ENCODE data around the gene FBXO44.

The FBXO44 gene

DNA sequence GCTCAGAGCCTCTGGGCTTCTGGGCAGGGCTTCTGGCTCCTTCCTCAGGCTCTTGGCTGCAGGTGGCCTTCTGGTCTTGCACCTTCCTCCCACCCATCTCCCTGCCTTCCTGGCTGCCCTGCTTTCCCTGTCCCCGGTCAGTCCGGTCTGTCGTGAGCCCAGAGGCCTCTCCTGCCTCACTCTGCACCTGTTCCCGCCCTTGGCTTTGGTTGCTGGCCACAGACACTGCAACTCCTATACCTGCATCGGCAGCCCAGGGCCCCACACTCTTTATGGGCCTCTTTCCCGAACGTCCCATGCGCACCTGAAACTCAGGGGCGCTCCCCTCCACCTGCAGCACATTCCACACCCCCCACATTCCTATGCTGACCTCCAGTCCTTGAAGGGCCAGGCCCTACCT, 8.4 kb upstream of the FBXO44 start:
- H3K4ac ChIP-seq (ENCODE audit: low read depth, low read length), result no peak overlapping the region
- H3K4me1 ChIP-seq (ENCODE audit: control insufficient read depth, low read depth, low read length), result no peaks in the 10 kb centered on the region
- H3K4me3 ChIP-seq (ENCODE audit: low read length), result no peak overlapping the region
- no peak for DNase-seq
- H4K5ac ChIP-seq (ENCODE audit: low read length), result no peak overlapping the region
- H3K4me2 ChIP-seq (ENCODE audit: low read length), result no peak overlapping the region
- H3K56ac ChIP-seq (ENCODE audit: low read length), result no peak overlapping the region
- no peaks in the 10 kb centered on the region for H3K36me3 ChIP-seq (ENCODE audit: control insufficient read depth, insufficient read depth, low read length)
- H2BK15ac ChIP-seq (replicated peaks; ENCODE audit: low read depth), result no peak overlapping the region
- H4K8ac ChIP-seq (ENCODE audit: low read depth, low read length), result no peak overlapping the region
- H2BK120ac ChIP-seq (ENCODE audit: low read depth, low read length), result no peak overlapping the region
- H3K18ac ChIP-seq (ENCODE audit: low read length), result no peak overlapping the region
- no peak overlapping the region for H2AK5ac ChIP-seq (ENCODE audit: low read length)
- no peaks in the 10 kb centered on the region for H3K27me3 ChIP-seq (ENCODE audit: insufficient read depth, low read length, poor library complexity)
- no peak overlapping the region for H2BK5ac ChIP-seq (ENCODE audit: low read length)
- H3K9ac ChIP-seq (ENCODE audit: low read length), result no peak overlapping the region
- no peak overlapping the region for H3K27ac ChIP-seq (ENCODE audit: low read depth, low read length)
- no peaks in the 10 kb centered on the region for H3K79me1 ChIP-seq (ENCODE audit: low read length)
- H3K79me2 ChIP-seq (ENCODE audit: control insufficient read depth, insufficient read depth, low read length), result no peaks in the 10 kb centered on the region
- WGBS (ENCODE audit: extremely low coverage, insufficient coverage, low lambda C conversion rate), result no CpG with 5 or more reads among the region's 9 CpGs
- no peak overlapping the region for H3K23ac ChIP-seq (ENCODE audit: low read length)

DNA sequence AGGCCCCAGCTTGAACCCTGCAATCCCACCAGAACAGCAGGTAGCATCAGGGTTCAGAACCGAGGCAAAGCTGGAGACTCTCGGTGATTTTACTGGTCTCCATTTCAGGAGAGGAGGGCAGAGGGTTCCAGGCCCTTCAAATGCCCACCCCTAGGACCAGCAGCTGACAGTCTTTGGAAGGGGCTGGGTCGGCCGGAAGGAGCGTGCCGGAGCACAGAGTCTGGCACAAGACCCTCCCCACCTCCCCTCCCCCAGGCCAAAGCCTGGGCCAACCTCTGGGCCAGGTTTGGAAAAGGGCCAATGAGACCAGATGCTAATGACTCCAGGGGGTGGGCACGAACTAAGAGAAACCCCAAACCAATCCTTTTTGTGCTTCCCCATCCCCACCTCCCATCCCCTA, 7.3 kb upstream of the FBXO44 start:
- H3K18ac ChIP-seq (ENCODE audit: low read length), result no peak overlapping the region
- no peak overlapping the region for H3K56ac ChIP-seq (ENCODE audit: low read length)
- no peak overlapping the region for H2BK15ac ChIP-seq (replicated peaks; ENCODE audit: low read depth)
- DNase-seq, result no peak
- no peak overlapping the region for H3K27ac ChIP-seq (ENCODE audit: low read depth, low read length)
- H3K36me3 ChIP-seq (ENCODE audit: control insufficient read depth, insufficient read depth, low read length), result no peaks in the 10 kb centered on the region
- H2AK5ac ChIP-seq (ENCODE audit: low read length), result no peak overlapping the region
- no peak overlapping the region for H4K5ac ChIP-seq (ENCODE audit: low read length)
- no peaks in the 10 kb centered on the region for H3K27me3 ChIP-seq (ENCODE audit: insufficient read depth, low read length, poor library complexity)
- H3K23ac ChIP-seq (ENCODE audit: low read length), result no peak overlapping the region
- H3K79me1 ChIP-seq (ENCODE audit: low read length), result no peaks in the 10 kb centered on the region
- H3K4me1 ChIP-seq (ENCODE audit: control insufficient read depth, low read depth, low read length), result no peaks in the 10 kb centered on the region
- no peak overlapping the region for H3K4ac ChIP-seq (ENCODE audit: low read depth, low read length)
- WGBS (ENCODE audit: extremely low coverage, insufficient coverage, low lambda C conversion rate), result no CpG with 5 or more reads among the region's 7 CpGs
- no peak overlapping the region for H4K8ac ChIP-seq (ENCODE audit: low read depth, low read length)
- no peak overlapping the region for H2BK120ac ChIP-seq (ENCODE audit: low read depth, low read length)
- no peak overlapping the region for H2BK5ac ChIP-seq (ENCODE audit: low read length)
- H3K79me2 ChIP-seq (ENCODE audit: control insufficient read depth, insufficient read depth, low read length), result no peaks in the 10 kb centered on the region
- H3K4me2 ChIP-seq (ENCODE audit: low read length), result no peak overlapping the region
- no peak overlapping the region for H3K4me3 ChIP-seq (ENCODE audit: low read length)
- H3K9ac ChIP-seq (ENCODE audit: low read length), result no peak overlapping the region

DNA sequence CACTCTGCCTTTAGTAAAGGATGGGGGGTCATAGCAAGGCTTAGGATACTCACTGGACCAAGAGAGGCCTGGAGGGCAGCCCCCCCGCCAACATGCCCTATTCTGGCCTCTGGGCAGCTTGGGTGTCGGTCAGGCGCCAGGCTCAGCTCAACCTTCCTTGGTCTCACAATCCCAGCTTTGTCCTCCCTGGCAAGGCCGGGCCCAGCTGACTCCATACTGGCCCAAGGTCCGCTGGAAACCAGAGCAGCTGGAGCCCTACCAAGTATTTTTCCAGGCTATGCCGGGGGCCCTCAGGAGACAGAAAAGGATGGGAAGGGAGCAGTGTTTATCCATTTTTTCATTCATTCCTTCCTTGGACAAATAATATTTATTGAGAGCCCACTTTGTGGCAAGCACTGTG, 6.6 kb upstream of the FBXO44 start:
- Histone ChIP-seq H3K79me1 (ENCODE audit: low read length) (no peaks in the 10 kb centered on the region), H2BK5ac (ENCODE audit: low read length) (no peak overlapping the region), H3K4me1 (ENCODE audit: control insufficient read depth, low read depth, low read length) (no peaks in the 10 kb centered on the region), H3K4me3 (ENCODE audit: low read length) (no peak overlapping the region), H3K23ac (ENCODE audit: low read length) (no peak overlapping the region), H2BK120ac (ENCODE audit: low read depth, low read length) (no peak overlapping the region), H2BK15ac (replicated peaks; ENCODE audit: low read depth) (no peak overlapping the region), H3K9ac (ENCODE audit: low read length) (no peak overlapping the region), H4K8ac (ENCODE audit: low read depth, low read length) (no peak overlapping the region), H3K79me2 (ENCODE audit: control insufficient read depth, insufficient read depth, low read length) (no peaks in the 10 kb centered on the region), H4K5ac (ENCODE audit: low read length) (no peak overlapping the region), H3K36me3 (ENCODE audit: control insufficient read depth, insufficient read depth, low read length) (no peaks in the 10 kb centered on the region), H3K27me3 (ENCODE audit: insufficient read depth, low read length, poor library complexity) (no peaks in the 10 kb centered on the region), H3K4ac (ENCODE audit: low read depth, low read length) (no peak overlapping the region), H3K18ac (ENCODE audit: low read length) (no peak overlapping the region), H3K56ac (ENCODE audit: low read length) (no peak overlapping the region), H3K4me2 (ENCODE audit: low read length) (no peak overlapping the region), H2AK5ac (ENCODE audit: low read length) (no peak overlapping the region), H3K27ac (ENCODE audit: low read depth, low read length) (no peak overlapping the region)
- no peak for DNase-seq
- no CpG with 5 or more reads among the region's 6 CpGs for WGBS (ENCODE audit: extremely low coverage, insufficient coverage, low lambda C conversion rate)

DNA sequence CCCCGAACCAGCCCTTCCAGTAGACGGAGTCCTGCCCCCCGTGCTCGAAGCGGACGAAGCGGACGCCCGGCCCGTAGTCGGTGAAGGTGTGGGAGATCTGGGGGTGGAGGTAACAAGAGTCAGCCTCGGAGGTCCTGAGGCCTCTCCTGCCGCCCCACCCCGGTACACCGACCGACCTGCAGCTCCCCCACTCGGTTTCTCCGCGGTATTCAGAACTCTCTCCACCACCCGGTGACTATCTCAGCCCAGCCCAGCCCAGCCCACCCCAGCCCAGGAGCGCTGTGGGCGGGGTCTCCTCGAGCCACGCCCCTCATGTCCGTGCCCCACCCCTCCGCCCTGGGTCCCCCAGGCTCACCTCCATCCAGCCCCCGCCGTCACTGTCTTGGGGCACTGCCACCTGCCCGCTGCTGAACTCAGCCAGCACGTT, 5.9 kb upstream of the FBXO44 start:
- peak; percentile 48 for DNase-seq
- Histone ChIP-seq H4K5ac (ENCODE audit: low read length) (no peak overlapping the region), H3K36me3 (ENCODE audit: control insufficient read depth, insufficient read depth, low read length) (no peaks in the 10 kb centered on the region), H3K56ac (ENCODE audit: low read length) (peak overlapping the region; percentile 3), H2BK15ac (replicated peaks; ENCODE audit: low read depth) (no peak overlapping the region), H3K27ac (ENCODE audit: low read depth, low read length) (no peak overlapping the region), H3K4me2 (ENCODE audit: low read length) (peak overlapping the region; percentile 43), H3K79me2 (ENCODE audit: control insufficient read depth, insufficient read depth, low read length) (no peaks in the 10 kb centered on the region), H3K79me1 (ENCODE audit: low read length) (no peaks in the 10 kb centered on the region), H3K9ac (ENCODE audit: low read length) (peak overlapping the region; percentile 48), H3K27me3 (ENCODE audit: insufficient read depth, low read length, poor library complexity) (no peaks in the 10 kb centered on the region), H3K4ac (ENCODE audit: low read depth, low read length) (no peak overlapping the region), H3K18ac (ENCODE audit: low read length) (no peak overlapping the region), H2BK5ac (ENCODE audit: low read length) (no peak overlapping the region), H2AK5ac (ENCODE audit: low read length) (no peak overlapping the region), H3K23ac (ENCODE audit: low read length) (no peak overlapping the region), H4K8ac (ENCODE audit: low read depth, low read length) (no peak overlapping the region), H3K4me1 (ENCODE audit: control insufficient read depth, low read depth, low read length) (no peaks in the 10 kb centered on the region), H3K4me3 (ENCODE audit: low read length) (no peak overlapping the region), H2BK120ac (ENCODE audit: low read depth, low read length) (no peak overlapping the region)
- WGBS (ENCODE audit: extremely low coverage, insufficient coverage, low lambda C conversion rate), result no CpG with 5 or more reads among the region's 30 CpGs

DNA sequence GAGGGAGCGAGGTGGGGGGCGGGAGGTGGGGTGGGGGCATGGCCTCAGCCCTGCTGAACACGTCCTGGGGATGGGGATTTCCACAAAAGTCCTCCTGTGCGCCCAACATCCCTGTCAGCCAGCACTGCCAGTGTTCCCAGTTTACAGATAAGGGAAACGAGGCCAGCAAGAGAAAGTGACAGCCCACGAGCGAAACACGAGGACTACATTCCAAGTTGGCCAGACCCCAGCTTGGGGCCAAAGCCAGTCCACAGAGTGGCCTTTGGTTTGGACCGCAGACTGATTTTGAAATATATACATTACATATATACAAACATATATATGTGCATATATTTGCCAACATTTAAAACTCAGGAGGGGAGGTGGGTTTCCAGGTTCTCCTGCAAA, 5.4 kb upstream of the FBXO44 start:
- Histone ChIP-seq H2BK5ac (ENCODE audit: low read length) (no peak overlapping the region), H3K36me3 (ENCODE audit: control insufficient read depth, insufficient read depth, low read length) (no peaks in the 10 kb centered on the region), H3K4ac (ENCODE audit: low read depth, low read length) (no peak overlapping the region), H4K5ac (ENCODE audit: low read length) (no peak overlapping the region), H2AK5ac (ENCODE audit: low read length) (no peak overlapping the region), H4K8ac (ENCODE audit: low read depth, low read length) (no peak overlapping the region), H3K4me1 (ENCODE audit: control insufficient read depth, low read depth, low read length) (no peaks in the 10 kb centered on the region), H3K56ac (ENCODE audit: low read length) (no peak overlapping the region), H2BK120ac (ENCODE audit: low read depth, low read length) (no peak overlapping the region), H3K4me2 (ENCODE audit: low read length) (no peak overlapping the region), H3K27me3 (ENCODE audit: insufficient read depth, low read length, poor library complexity) (no peaks in the 10 kb centered on the region), H2BK15ac (replicated peaks; ENCODE audit: low read depth) (no peak overlapping the region), H3K23ac (ENCODE audit: low read length) (no peak overlapping the region), H3K27ac (ENCODE audit: low read depth, low read length) (no peak overlapping the region), H3K9ac (ENCODE audit: low read length) (no peak overlapping the region), H3K4me3 (ENCODE audit: low read length) (no peak overlapping the region), H3K79me1 (ENCODE audit: low read length) (no peaks in the 10 kb centered on the region), H3K18ac (ENCODE audit: low read length) (no peak overlapping the region), H3K79me2 (ENCODE audit: control insufficient read depth, insufficient read depth, low read length) (no peaks in the 10 kb centered on the region)
- WGBS (ENCODE audit: extremely low coverage, insufficient coverage, low lambda C conversion rate), result no CpG with 5 or more reads among the region's 9 CpGs
- DNase-seq, result no peak

DNA sequence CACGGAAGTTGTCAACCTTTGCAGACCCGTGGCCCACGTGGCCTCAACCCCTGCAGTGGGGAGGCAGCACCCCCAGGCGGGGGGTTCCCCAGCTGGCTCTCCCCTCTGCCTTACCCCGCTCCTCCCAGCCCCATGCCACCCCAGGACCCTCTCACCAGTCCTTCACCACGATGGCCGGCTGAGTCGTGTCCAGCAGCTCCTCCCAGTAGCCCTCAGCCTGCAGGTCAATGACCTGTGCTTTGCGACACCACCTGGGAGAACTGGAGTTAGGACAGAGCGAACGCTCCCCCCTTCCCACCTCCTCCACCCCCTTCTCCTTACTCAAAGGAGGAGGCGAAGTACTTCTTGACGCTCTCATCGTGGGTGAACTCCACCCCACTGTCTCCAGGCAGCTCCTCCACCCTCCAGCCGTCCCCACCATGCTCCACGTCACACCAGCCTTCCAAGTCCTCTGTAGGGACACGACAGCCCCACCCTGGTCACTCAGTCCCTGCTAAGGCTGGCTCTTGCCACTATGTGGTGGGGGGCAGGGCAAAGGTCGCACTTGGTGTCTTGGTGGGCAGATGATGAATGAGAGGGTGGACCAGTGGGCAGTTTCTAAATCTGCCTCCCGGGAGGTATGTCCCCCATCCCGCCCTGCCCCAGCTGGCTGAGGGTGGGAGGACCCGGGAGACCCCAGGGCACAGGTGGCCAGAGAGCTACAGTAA, 4.9 kb upstream of the FBXO44 start:
- H3K36me3 ChIP-seq (ENCODE audit: control insufficient read depth, insufficient read depth, low read length), result no peaks in the 10 kb centered on the region
- no peak overlapping the region for H3K18ac ChIP-seq (ENCODE audit: low read length)
- no peak overlapping the region for H3K4me3 ChIP-seq (ENCODE audit: low read length)
- H3K27me3 ChIP-seq (ENCODE audit: insufficient read depth, low read length, poor library complexity), result no peaks in the 10 kb centered on the region
- no peak overlapping the region for H3K27ac ChIP-seq (ENCODE audit: low read depth, low read length)
- no peaks in the 10 kb centered on the region for H3K4me1 ChIP-seq (ENCODE audit: control insufficient read depth, low read depth, low read length)
- no peaks in the 10 kb centered on the region for H3K79me1 ChIP-seq (ENCODE audit: low read length)
- peak overlapping the region; percentile 49 for H3K56ac ChIP-seq (ENCODE audit: low read length)
- H3K4me2 ChIP-seq (ENCODE audit: low read length), result no peak overlapping the region
- no peak for DNase-seq
- no peak overlapping the region for H2BK15ac ChIP-seq (replicated peaks; ENCODE audit: low read depth)
- no peak overlapping the region for H3K4ac ChIP-seq (ENCODE audit: low read depth, low read length)
- H4K8ac ChIP-seq (ENCODE audit: low read depth, low read length), result no peak overlapping the region
- H3K79me2 ChIP-seq (ENCODE audit: control insufficient read depth, insufficient read depth, low read length), result no peaks in the 10 kb centered on the region
- H2BK5ac ChIP-seq (ENCODE audit: low read length), result no peak overlapping the region
- no CpG with 5 or more reads among the region's 21 CpGs for WGBS (ENCODE audit: extremely low coverage, insufficient coverage, low lambda C conversion rate)
- no peak overlapping the region for H2BK120ac ChIP-seq (ENCODE audit: low read depth, low read length)
- peak overlapping the region; percentile 29 for H2AK5ac ChIP-seq (ENCODE audit: low read length)
- no peak overlapping the region for H4K5ac ChIP-seq (ENCODE audit: low read length)
- no peak overlapping the region for H3K9ac ChIP-seq (ENCODE audit: low read length)
- H3K23ac ChIP-seq (ENCODE audit: low read length), result no peak overlapping the region

Data from mesendoderm (in vitro differentiated cells).